HL-60 (cell line): Measurements from ENCODE around the gene PLA2R1.

Experiments
- GABPA ChIP-seq: IDR thresholded peaks from 2 replicates; pipeline ENCODE4 v1.6.1; 2012; ENCODE audit warnings: low read depth
- TF ChIP-seq, protein P1 (sequence below): IDR thresholded peaks from one replicate; pipeline ENCODE4 v1.5.1; 2011; ENCODE audit warnings: low read length, control low read depth, inconsistent platforms; ENCODE audit not compliant: insufficient read depth

DNA sequence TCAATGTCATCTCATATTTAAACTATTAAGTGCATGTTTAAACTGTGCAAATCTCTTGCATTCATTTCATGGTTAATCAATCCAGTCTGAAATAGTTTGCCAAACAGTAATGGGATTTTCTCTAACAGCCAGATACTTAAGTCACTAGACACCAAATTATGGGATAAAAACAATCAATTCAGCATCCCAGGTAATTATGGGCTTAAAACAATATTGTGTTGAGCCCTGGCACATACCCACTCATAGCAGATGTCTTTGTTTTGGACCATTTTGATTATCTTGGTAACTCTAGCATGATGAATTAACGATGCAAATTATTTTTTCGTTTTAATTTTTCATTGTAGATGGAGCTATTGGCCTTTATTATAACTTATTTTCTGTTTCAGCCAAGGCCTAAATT is 145.9 kb downstream of the PLA2R1 start:
- TF ChIP-seq, protein P1, sequence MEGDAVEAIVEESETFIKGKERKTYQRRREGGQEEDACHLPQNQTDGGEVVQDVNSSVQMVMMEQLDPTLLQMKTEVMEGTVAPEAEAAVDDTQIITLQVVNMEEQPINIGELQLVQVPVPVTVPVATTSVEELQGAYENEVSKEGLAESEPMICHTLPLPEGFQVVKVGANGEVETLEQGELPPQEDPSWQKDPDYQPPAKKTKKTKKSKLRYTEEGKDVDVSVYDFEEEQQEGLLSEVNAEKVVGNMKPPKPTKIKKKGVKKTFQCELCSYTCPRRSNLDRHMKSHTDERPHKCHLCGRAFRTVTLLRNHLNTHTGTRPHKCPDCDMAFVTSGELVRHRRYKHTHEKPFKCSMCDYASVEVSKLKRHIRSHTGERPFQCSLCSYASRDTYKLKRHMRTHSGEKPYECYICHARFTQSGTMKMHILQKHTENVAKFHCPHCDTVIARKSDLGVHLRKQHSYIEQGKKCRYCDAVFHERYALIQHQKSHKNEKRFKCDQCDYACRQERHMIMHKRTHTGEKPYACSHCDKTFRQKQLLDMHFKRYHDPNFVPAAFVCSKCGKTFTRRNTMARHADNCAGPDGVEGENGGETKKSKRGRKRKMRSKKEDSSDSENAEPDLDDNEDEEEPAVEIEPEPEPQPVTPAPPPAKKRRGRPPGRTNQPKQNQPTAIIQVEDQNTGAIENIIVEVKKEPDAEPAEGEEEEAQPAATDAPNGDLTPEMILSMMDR = no peak
- no peak for TF ChIP-seq GABPA
